22Rv1 (cell line): ENCODE measurements around the gene MYH9.

Experiments used
- H3K27ac ChIP-seq: fragments of 450-650 bp; 2 replicates; pipeline ENCODE4 v1.5.1; 2017
- CTCF ChIP-seq: fragments of 450-650 bp; IDR thresholded peaks from 2 replicates; pipeline ENCODE4 v1.5.1; 2017; ENCODE audit warnings: mild to moderate bottlenecking
- ZFX ChIP-seq: fragments of 450-650 bp; IDR thresholded peaks from 2 replicates; pipeline ENCODE4 v1.6.1; 2017; ENCODE audit warnings: antibody characterized with exemption, borderline replicate concordance

MYH9 gene

DNA sequence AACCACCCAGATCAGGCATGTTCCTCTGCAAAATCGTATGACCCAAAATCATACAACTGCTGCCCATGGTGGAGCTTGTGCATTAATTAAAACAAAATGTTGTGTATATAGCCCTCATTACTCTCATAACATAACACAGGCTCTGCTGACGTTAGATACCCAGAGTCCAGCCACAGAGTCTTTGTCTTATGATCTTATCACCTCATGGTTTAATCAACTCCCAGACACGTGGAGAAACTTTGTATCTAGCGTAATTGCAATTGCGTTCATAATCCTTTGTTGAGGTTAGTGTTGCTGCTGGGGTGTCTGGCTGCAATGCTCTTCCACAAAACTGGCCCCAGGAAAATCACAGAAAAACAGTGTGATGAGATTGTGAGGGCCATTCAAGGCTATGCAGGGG, 139.8 kb downstream of the MYH9 start:
- H3K27ac ChIP-seq: no peak overlapping the region
- no peak for TF ChIP-seq CTCF
- no peak for TF ChIP-seq ZFX

- TF ChIP-seq CTCF (no peak), ZFX (no peak)
- no peak overlapping the region for H3K27ac ChIP-seq
These were observed 141.0 kb downstream of the MYH9 start for GRCh38 chr22:36246718-36247117.

DNA sequence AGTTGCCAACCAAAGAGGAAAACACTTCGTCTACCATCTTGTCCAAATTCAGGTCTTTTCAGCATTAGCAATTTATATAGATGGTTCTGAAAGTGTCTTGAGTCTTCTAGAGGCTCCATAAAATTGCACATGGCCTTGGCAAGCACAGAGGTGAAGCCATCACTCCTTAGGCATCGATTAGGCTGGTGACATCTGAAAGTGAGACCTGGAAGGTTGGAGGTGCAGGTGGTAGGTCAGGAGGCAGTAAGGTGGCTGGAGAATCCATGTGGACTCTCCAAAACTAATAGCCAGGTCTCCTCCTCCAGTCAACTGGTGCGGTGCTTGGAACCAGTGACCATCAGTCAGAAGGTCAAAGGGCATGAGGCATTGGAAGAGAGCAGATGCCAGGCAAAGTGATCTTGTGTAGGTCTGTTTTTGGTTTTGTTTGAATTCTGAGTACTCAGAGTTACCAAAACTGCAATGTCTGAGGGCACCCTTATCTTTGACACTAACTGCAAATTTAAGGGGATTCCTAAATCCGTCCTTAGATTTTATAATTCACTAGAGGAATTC, 141.9 kb downstream of the MYH9 start:
- no peak overlapping the region for H3K27ac ChIP-seq
- TF ChIP-seq ZFX: no peak
- no peak for TF ChIP-seq CTCF

DNA sequence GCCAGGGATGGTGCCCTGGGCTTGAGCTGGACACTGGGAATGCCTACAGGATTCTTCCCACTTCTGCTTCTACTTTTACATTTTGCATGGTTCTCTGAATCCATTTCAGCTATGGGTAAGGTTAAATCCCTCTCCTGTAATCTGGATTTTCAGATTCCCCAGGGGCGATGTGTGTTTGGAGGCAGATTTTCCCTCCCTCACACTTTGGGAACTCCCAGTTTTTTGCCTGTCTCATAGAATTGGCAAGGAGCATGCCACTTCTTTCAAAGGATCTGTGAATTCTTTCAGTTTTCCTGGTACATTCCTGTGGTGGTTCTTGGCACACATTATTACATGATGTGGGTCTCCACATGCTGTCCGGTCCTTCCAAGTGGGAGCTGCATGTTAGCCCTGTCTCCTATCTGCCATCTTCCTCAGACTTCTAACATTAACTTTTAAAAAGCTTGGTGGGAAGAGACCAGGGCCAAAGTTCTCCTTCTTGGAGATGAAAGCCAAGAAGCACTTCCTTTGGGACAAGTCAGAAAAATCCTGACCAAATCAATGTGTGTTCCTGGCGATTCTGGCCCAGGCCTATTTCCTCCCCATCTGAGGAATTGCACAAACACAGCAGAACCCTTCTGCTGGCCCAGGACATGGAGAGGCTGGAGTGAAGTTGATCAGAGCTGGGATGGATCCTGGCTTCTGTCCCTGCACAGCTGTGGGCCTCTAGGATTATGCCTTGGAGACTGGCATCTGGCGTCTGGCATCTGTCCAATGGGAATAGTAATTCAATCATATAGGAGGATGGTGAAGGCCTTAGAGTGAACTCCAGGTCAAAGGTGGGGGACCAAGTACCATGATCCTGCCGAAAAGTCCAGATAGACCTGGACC, 143.0 kb downstream of the MYH9 start:
- TF ChIP-seq ZFX: no peak
- TF ChIP-seq CTCF: no peak
- no peak overlapping the region for H3K27ac ChIP-seq

DNA sequence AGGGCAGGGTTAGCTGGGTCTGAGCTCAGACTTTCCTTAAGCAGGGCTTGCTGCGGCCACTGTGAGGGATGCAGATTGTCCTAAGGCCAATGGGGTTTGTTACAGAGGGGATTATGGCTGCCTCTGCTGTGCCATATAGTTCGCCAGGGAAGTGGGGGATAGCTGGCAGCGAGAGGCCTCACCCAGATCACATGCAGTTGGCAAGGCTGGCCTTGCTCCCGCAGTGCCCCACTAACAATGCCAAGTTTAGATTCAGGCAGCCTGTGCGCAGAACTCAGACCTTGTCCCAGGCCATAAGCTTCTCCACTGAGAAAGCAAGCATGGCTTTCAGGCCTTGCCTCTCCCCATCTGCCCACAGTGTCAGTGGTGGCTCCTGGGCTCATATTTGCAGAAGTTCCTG, 143.8 kb downstream of the MYH9 start:
- no peak overlapping the region for H3K27ac ChIP-seq
- TF ChIP-seq CTCF (no peak), ZFX (no peak)

DNA sequence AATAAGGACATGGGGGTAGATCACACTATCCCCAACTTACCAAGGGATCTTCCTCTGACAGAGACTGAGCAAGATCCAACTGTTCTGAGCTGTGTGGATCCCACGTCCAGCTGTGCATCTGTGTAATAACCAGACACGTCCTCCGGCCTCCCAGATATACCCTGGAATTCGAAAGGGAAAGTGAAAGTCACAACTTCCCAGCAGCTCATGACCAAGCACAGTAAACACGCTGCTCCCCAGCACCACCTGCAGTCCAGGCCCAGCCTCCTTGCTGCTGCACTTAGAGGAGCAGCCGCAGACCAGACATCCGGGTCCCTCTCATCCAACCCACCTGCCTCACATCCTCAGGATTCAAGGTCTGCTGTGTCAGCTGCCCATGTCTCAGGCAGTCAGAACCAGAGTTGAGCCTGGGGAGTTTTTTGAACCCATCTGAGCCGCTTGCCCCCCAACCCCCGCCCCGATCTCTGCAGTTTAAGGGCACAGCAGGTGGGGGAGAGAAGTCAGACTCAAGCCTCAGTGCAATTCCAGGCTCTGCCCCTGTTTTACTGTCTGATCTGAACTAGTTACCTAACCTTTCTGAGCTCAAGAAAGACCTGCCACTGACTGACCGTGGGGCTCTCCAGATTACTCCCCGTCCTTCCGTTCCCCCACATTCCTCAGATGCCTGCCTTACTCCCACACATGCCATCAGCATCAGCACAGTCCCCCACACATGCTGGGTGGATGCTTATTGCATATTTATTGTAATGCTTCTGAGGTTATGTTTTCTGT, 148.2 kb downstream of the MYH9 start, which contains the start of gene APOL2:
APOL2 (minus strand) TSS at position 127 of the 771 bp plus-strand sequence. CDS start 6,365 bp downstream, outside the sequence.
- peak within 1 kb of the TSS; percentile 46 for H3K27ac ChIP-seq

More for the DNA sequence above, 148.2 kb downstream of the MYH9 start, which contains the start of gene APOL2:
- TF ChIP-seq CTCF (peak; percentile 82), ZFX (no peak)
